WTC11 (cell line): Measurements from ENCODE around the gene WBP1L.

ENCODE experiments used
- CBFB ChIP-seq: sonication (generic); formaldehyde crosslinking; IDR thresholded peaks from 2 replicates; pipeline ENCODE4 v1.8.1; 2022; ENCODE audit warnings: mild to moderate bottlenecking, low read depth, missing genetic modification reagents
- CTCF ChIP-seq: fragments of 200-600 bp; IDR thresholded peaks from 2 replicates; pipeline ENCODE4 v1.8.0; 2022; ENCODE audit warnings: antibody characterized with exemption
- TF ChIP-seq, protein P1 (sequence below): sonication (generic); formaldehyde crosslinking; IDR thresholded peaks from 2 replicates; pipeline ENCODE4 v1.8.1; 2023; ENCODE audit warnings: mild to moderate bottlenecking, moderate library complexity, missing genetic modification reagents

DNA sequence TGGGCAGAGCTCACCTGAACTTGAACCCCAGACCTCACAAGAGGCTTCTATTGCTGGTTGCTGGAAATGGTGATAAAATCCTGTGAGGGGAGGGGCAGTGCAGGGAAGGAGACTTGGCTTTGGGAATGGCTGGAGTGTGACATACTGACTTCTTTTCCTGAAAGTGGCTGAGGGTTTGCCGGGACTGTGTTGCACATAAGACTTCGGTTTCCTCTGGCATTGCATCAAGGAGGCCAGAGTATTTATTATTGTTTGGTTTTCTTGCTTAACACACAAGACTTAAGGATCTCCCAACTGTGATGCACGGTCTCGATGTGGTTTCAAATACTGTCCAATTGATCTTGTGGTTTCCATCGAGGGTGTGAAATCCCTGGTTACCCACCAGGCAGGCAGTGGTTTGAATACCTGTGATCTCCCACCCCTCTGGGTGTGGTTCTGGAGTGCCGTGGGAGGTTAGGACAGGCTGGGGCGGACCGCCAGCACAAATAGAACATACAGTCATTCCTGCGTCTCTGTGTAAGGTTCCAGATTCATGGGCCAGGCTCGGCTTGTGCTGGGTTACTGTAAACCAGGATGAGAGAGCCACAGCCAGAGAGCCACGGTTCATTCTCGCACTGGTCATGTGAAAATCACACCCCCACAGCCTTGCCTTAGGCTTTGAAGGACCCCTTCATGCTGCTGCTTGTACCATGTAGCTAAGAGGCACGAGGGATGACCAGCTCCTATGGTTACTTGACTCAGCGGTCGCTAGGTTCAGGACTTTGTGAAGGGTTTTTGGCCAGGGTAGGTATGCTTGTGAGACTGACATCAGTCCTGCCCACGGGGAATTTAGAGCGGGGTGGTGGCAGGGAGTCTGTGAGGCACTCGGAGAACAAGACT, 39.2 kb downstream of the WBP1L start:
- TF ChIP-seq, protein P1, sequence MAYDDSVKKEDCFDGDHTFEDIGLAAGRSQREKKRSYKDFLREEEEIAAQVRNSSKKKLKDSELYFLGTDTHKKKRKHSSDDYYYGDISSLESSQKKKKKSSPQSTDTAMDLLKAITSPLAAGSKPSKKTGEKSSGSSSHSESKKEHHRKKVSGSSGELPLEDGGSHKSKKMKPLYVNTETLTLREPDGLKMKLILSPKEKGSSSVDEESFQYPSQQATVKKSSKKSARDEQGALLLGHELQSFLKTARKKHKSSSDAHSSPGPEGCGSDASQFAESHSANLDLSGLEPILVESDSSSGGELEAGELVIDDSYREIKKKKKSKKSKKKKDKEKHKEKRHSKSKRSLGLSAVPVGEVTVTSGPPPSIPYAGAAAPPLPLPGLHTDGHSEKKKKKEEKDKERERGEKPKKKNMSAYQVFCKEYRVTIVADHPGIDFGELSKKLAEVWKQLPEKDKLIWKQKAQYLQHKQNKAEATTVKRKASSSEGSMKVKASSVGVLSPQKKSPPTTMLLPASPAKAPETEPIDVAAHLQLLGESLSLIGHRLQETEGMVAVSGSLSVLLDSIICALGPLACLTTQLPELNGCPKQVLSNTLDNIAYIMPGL (CRISPR knock-in tag): no peak
- TF ChIP-seq CTCF (no peak), CBFB (CRISPR knock-in tag) (no peak)
